Activated CD8-positive, alpha-beta T cell treated with anti-CD3 and anti-CD28 coated beads for 36 hours (primary cell): ENCODE measurements around the gene NLGN2. TPM values are rescaled to one million over a fixed set of nuclear protein-coding genes. Genes with fewer than 3 reads are reported as not detected.

ENCODE experiments used
- ATAC-seq: fragments of 200-7000 bp; cut with Tn5 transposase; one replicate; pipeline ENCODE4 v1.10.0; 2021; ENCODE audit warnings: mild to moderate bottlenecking, moderate library complexity
- CTCF ChIA-PET: fragments of 350-600 bp; sonication (Branson Sonifier 250); formaldehyde crosslinking; loops from one replicate; lab custom pipeline; 2021; ENCODE audit warnings: antibody characterized with exemption; lab: Charles Lee
- POLR2A ChIA-PET: fragments of 350-600 bp; sonication (Branson Sonifier 250); formaldehyde crosslinking; loops from one replicate; lab custom pipeline; 2021; ENCODE audit warnings: antibody characterized with exemption; lab: Charles Lee
- DNase-seq: peaks from one replicate; pipeline ENCODE4 v3.0.0-alpha.2; 2020
- H3K27ac Mint-ChIP-seq: one replicate; pipeline ENCODE4 v1.8.0; 2021; ENCODE audit warnings: mild to moderate bottlenecking, mixed read lengths
- H3K27me3 Mint-ChIP-seq: one replicate; pipeline ENCODE4 v1.8.0; 2021; ENCODE audit warnings: mixed read lengths
- H3K36me3 Mint-ChIP-seq: one replicate; pipeline ENCODE4 v1.8.0; 2021; ENCODE audit warnings: low read depth, mixed read lengths
- H3K4me1 Mint-ChIP-seq: one replicate; pipeline ENCODE4 v1.8.0; 2021; ENCODE audit warnings: low read depth, mixed read lengths
- H3K4me3 Mint-ChIP-seq: one replicate; pipeline ENCODE4 v1.8.0; 2021; ENCODE audit warnings: mild to moderate bottlenecking, moderate library complexity, mixed read lengths
- H3K9me3 Mint-ChIP-seq: one replicate; pipeline ENCODE4 v1.8.0; 2021; ENCODE audit warnings: mixed read lengths
- CTCF ChIP-seq: fragments of 200-600 bp; IDR thresholded peaks from one replicate; pipeline ENCODE4 v1.8.0; 2022; ENCODE audit warnings: antibody characterized with exemption, mild to moderate bottlenecking
- intact Hi-C: fragments of 100-400 bp; cut with micrococcal nuclease; formaldehyde crosslinking; loops from one replicate; pipeline ENCODE4 v1.10.0; 2022
- total RNA-seq, 2 experiments: library from RNA; stranded (reverse); gene quantifications; one replicate each; pipeline ENCODE4 v1.2.3, GENCODE V29; 2021

Gene NLGN2
- total RNA-seq, 2 experiments from 2014 or later, result 9.4 to 10.9 TPM

GRCh38 chr17:7439462-7440112 is 31.9 kb downstream of the NLGN2 start, which contains the start of gene FGF11:
FGF11 (plus strand) TSS chr17:7439512; CDS start chr17:7439621, 109 bp downstream.
- ChIA-PET POLR2A (interaction anchor here (1.2 to 8.8 kb wide), 5 partner anchors 13 to 248 kb away, joined by 3 to 83 read pairs (median 20); partner anchors contain the start of genes POLR2A and TP53), CTCF (interaction anchor here (0.7 to 2.0 kb wide), 5 partner anchors 15 to 83 kb away, joined by 3 to 12 read pairs (median 4); no protein-coding TSS in a partner anchor)
- no peak for TF ChIP-seq CTCF

GRCh38 chr17:7440113-7440833 is 32.6 kb downstream of the NLGN2 start:
- intact Hi-C loops, result no loop called here
- TF ChIP-seq CTCF, result no peak
- no peak for ATAC-seq
- H3K9me3 Mint-ChIP-seq, result no peaks in the 10 kb centered on the region
- H3K27me3 Mint-ChIP-seq, result peaks cover 49% of the 10 kb centered on the region
- H3K27ac Mint-ChIP-seq, result peak overlapping the region; percentile 70
- peaks cover 31% of the 10 kb centered on the region for H3K4me1 Mint-ChIP-seq
- peak overlapping the region; percentile 94 for H3K4me3 Mint-ChIP-seq
- CTCF ChIA-PET, result interaction anchor here (0.7 to 2.0 kb wide), 8 partner anchors 13 to 116 kb away, joined by 3 to 12 read pairs (median 4); no protein-coding TSS in a partner anchor
- peaks cover 21% of the 10 kb centered on the region for H3K36me3 Mint-ChIP-seq
- DNase-seq, result peak; percentile 78
- POLR2A ChIA-PET, result interaction anchor here (0.6 to 8.8 kb wide), 7 partner anchors 13 to 247 kb away, joined by 3 to 83 read pairs (median 5); partner anchors contain the start of genes POLR2A and TP53

More at GRCh38 chr17:7439462-7440112, 31.9 kb downstream of the NLGN2 start, which contains the start of gene FGF11:
- Mint-ChIP-seq H3K4me3 (peak within 1 kb of the TSS; percentile 94), H3K36me3 (peaks cover 21% of the 10 kb centered on the region), H3K27ac (peak within 1 kb of the TSS; percentile 70), H3K27me3 (peaks cover 45% of the 10 kb centered on the region), H3K4me1 (peaks cover 31% of the 10 kb centered on the region), H3K9me3 (no peaks in the 10 kb centered on the region)
- ATAC-seq (no peak), DNase-seq (peak; percentile 15)
- intact Hi-C loops, result loop anchor here (5.0 kb wide), 3 partner anchors 43 to 123 kb away; partner anchors contain the start of genes KCTD11, POLR2A, SENP3 and SLC35G6

GRCh38 chr17:7440834-7441195 is 33.2 kb downstream of the NLGN2 start:
- H3K4me3 Mint-ChIP-seq, result peak overlapping the region; percentile 94
- H3K4me1 Mint-ChIP-seq, result peaks cover 36% of the 10 kb centered on the region
- TF ChIP-seq CTCF, result no peak
- intact Hi-C loops, result no loop called here
- ATAC-seq (no peak), DNase-seq (peak; percentile 64)
- ChIA-PET POLR2A (interaction anchor here (0.6 to 8.8 kb wide), 6 partner anchors 13 to 246 kb away, joined by 3 to 83 read pairs (median 15); partner anchors contain the start of genes POLR2A and ZBTB4), CTCF (interaction anchor here (0.7 to 2.0 kb wide), 10 partner anchors 12 to 247 kb away, joined by 3 to 13 read pairs (median 4); partner anchors contain the start of genes NEURL4 and SENP3)
- peaks cover 54% of the 10 kb centered on the region for H3K27me3 Mint-ChIP-seq
- H3K9me3 Mint-ChIP-seq, result no peaks in the 10 kb centered on the region
- no peak overlapping the region for H3K27ac Mint-ChIP-seq
- H3K36me3 Mint-ChIP-seq, result peaks cover 21% of the 10 kb centered on the region

GRCh38 chr17:7441266-7441665 is 33.6 kb downstream of the NLGN2 start:
- ATAC-seq (no peak), DNase-seq (no peak)
- ChIA-PET POLR2A (interaction anchor here (0.7 to 8.8 kb wide), 5 partner anchors 12 to 44 kb away, joined by 3 to 83 read pairs (median 20); partner anchors contain the start of genes POLR2A and ZBTB4), CTCF (interaction anchor here (0.7 to 2.0 kb wide), 7 partner anchors 12 to 246 kb away, joined by 3 to 13 read pairs (median 4); partner anchors contain the start of genes NEURL4 and SENP3)
- Mint-ChIP-seq H3K27me3 (peaks cover 56% of the 10 kb centered on the region), H3K9me3 (no peaks in the 10 kb centered on the region), H3K4me1 (peaks cover 40% of the 10 kb centered on the region), H3K36me3 (peaks cover 21% of the 10 kb centered on the region), H3K27ac (no peak overlapping the region), H3K4me3 (no peak overlapping the region)
- intact Hi-C loops, result no loop called here
- no peak for TF ChIP-seq CTCF
